ENCODE measurements around the gene ZG16. TPM values are rescaled to one million over a fixed set of nuclear protein-coding genes. Genes with fewer than 3 reads are reported as not detected.

ZG16 gene
- total and polyA plus RNA-seq, 2 of the 8 experiments (the other 6 are each of a cell fraction or from before 2014, with no cell fraction given) = not detected

GRCh38 chr16:29818082-29818481 lies 40.0 kb downstream of the ZG16 start (continued):
- TF ChIP-seq, protein P1, sequence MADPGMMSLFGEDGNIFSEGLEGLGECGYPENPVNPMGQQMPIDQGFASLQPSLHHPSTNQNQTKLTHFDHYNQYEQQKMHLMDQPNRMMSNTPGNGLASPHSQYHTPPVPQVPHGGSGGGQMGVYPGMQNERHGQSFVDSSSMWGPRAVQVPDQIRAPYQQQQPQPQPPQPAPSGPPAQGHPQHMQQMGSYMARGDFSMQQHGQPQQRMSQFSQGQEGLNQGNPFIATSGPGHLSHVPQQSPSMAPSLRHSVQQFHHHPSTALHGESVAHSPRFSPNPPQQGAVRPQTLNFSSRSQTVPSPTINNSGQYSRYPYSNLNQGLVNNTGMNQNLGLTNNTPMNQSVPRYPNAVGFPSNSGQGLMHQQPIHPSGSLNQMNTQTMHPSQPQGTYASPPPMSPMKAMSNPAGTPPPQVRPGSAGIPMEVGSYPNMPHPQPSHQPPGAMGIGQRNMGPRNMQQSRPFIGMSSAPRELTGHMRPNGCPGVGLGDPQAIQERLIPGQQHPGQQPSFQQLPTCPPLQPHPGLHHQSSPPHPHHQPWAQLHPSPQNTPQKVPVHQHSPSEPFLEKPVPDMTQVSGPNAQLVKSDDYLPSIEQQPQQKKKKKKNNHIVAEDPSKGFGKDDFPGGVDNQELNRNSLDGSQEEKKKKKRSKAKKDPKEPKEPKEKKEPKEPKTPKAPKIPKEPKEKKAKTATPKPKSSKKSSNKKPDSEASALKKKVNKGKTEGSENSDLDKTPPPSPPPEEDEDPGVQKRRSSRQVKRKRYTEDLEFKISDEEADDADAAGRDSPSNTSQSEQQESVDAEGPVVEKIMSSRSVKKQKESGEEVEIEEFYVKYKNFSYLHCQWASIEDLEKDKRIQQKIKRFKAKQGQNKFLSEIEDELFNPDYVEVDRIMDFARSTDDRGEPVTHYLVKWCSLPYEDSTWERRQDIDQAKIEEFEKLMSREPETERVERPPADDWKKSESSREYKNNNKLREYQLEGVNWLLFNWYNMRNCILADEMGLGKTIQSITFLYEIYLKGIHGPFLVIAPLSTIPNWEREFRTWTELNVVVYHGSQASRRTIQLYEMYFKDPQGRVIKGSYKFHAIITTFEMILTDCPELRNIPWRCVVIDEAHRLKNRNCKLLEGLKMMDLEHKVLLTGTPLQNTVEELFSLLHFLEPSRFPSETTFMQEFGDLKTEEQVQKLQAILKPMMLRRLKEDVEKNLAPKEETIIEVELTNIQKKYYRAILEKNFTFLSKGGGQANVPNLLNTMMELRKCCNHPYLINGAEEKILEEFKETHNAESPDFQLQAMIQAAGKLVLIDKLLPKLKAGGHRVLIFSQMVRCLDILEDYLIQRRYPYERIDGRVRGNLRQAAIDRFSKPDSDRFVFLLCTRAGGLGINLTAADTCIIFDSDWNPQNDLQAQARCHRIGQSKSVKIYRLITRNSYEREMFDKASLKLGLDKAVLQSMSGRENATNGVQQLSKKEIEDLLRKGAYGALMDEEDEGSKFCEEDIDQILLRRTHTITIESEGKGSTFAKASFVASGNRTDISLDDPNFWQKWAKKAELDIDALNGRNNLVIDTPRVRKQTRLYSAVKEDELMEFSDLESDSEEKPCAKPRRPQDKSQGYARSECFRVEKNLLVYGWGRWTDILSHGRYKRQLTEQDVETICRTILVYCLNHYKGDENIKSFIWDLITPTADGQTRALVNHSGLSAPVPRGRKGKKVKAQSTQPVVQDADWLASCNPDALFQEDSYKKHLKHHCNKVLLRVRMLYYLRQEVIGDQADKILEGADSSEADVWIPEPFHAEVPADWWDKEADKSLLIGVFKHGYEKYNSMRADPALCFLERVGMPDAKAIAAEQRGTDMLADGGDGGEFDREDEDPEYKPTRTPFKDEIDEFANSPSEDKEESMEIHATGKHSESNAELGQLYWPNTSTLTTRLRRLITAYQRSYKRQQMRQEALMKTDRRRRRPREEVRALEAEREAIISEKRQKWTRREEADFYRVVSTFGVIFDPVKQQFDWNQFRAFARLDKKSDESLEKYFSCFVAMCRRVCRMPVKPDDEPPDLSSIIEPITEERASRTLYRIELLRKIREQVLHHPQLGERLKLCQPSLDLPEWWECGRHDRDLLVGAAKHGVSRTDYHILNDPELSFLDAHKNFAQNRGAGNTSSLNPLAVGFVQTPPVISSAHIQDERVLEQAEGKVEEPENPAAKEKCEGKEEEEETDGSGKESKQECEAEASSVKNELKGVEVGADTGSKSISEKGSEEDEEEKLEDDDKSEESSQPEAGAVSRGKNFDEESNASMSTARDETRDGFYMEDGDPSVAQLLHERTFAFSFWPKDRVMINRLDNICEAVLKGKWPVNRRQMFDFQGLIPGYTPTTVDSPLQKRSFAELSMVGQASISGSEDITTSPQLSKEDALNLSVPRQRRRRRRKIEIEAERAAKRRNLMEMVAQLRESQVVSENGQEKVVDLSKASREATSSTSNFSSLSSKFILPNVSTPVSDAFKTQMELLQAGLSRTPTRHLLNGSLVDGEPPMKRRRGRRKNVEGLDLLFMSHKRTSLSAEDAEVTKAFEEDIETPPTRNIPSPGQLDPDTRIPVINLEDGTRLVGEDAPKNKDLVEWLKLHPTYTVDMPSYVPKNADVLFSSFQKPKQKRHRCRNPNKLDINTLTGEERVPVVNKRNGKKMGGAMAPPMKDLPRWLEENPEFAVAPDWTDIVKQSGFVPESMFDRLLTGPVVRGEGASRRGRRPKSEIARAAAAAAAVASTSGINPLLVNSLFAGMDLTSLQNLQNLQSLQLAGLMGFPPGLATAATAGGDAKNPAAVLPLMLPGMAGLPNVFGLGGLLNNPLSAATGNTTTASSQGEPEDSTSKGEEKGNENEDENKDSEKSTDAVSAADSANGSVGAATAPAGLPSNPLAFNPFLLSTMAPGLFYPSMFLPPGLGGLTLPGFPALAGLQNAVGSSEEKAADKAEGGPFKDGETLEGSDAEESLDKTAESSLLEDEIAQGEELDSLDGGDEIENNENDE (IDR thresholded peaks at IDR 0.05; ENCODE audit: insufficient replicate concordance, low read length) = no peak
- no peak for TF ChIP-seq TAF7 (optimal IDR thresholded peaks at IDR 0.05; ENCODE audit: borderline replicate concordance, low read depth, low read length)
- no peak for TF ChIP-seq CBX8 (IDR thresholded peaks at IDR 0.05; ENCODE audit: borderline replicate concordance, low read depth, low read length)
- TF ChIP-seq SAP30 (IDR thresholded peaks at IDR 0.05; ENCODE audit: insufficient read depth, insufficient replicate concordance, low read length) = no peak
- no peak for TF ChIP-seq TEAD4 (IDR thresholded peaks at IDR 0.05; ENCODE audit: low read depth, low read length)
- no peak for TF ChIP-seq JUND (IDR thresholded peaks at IDR 0.05; ENCODE audit: low read length)
- no peak for TF ChIP-seq CEBPB (IDR thresholded peaks at IDR 0.05; ENCODE audit: low read depth, low read length)
- no peak for TF ChIP-seq JUN (IDR thresholded peaks at IDR 0.05; ENCODE audit: low read depth, low read length)
- TF ChIP-seq ASH2L (IDR thresholded peaks at IDR 0.05; ENCODE audit: low read length) = no peak
- TF ChIP-seq POU5F1 (IDR thresholded peaks at IDR 0.05; ENCODE audit: low read depth, low read length) = no peak
- no peak for TF ChIP-seq TBP (IDR thresholded peaks at IDR 0.05; ENCODE audit: low read depth, low read length)
- TF ChIP-seq CHD1 (IDR thresholded peaks at IDR 0.05; ENCODE audit: low read depth, low read length) = no peak
- no peak for TF ChIP-seq SUZ12 (IDR thresholded peaks at IDR 0.05; ENCODE audit: low read length)
